ENCODE data around the gene ZNF536.

DNA sequence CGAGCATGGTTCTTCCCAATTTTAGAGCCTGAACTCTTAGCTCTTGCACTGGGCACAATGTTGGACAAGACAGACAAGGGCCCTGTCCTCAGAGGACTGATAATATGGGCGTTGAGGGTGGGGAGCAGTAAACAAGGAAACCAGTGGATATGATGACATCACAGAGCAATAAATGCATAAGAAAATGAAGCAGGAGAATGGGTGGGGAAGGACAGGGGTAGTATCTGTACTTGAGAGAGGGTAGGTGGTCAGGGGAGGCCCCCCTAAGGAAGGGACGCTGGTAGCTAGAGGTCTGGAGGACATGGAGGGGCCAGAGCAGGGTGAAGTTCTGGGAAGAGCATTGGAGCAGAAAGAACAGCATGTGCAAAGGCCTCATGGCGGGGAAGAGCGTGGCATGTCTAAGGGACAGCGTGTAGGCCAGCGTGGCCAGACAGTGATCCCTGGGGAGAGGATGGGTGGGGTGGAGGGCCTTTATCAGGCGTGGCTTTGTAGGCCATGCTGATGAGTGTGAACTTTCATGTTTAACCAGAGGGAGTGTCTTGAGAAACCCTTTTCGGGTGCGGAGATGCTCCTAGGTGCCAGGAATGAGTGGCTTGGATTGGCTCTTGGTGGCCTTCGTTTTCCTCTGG is 15.1 kb upstream of the ZNF536 start:
- TF ChIP-seq, protein P1, sequence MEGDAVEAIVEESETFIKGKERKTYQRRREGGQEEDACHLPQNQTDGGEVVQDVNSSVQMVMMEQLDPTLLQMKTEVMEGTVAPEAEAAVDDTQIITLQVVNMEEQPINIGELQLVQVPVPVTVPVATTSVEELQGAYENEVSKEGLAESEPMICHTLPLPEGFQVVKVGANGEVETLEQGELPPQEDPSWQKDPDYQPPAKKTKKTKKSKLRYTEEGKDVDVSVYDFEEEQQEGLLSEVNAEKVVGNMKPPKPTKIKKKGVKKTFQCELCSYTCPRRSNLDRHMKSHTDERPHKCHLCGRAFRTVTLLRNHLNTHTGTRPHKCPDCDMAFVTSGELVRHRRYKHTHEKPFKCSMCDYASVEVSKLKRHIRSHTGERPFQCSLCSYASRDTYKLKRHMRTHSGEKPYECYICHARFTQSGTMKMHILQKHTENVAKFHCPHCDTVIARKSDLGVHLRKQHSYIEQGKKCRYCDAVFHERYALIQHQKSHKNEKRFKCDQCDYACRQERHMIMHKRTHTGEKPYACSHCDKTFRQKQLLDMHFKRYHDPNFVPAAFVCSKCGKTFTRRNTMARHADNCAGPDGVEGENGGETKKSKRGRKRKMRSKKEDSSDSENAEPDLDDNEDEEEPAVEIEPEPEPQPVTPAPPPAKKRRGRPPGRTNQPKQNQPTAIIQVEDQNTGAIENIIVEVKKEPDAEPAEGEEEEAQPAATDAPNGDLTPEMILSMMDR (IDR thresholded peaks at IDR 0.05; ENCODE audit: insufficient read depth, low read depth, low read length) = no peak
- no peak for TF ChIP-seq EZH2 (IDR thresholded peaks at IDR 0.05; ENCODE audit: insufficient read depth, low read length)

Measured in astrocyte (in vitro differentiated cells and primary cell).